GM18526 (cell line): ENCODE results near the gene ANKRD55.

Experiments
- POLR2A ChIP-seq: IDR thresholded peaks from 3 replicates; pipeline ENCODE4 v1.6.1; 2011; ENCODE audit not compliant: insufficient read length; ENCODE audit errors: extremely low read depth

Gene ANKRD55

GRCh38 chr5:56257010-56257409 lies 23.9 kb upstream of the ANKRD55 start:
- no peak for TF ChIP-seq POLR2A

GRCh38 chr5:56255502-56255901 lies 22.4 kb upstream of the ANKRD55 start:
- no peak for TF ChIP-seq POLR2A

GRCh38 chr5:56253924-56254323 lies 20.8 kb upstream of the ANKRD55 start:
- no peak for TF ChIP-seq POLR2A

- no peak for TF ChIP-seq POLR2A
Measured at GRCh38 chr5:56253126-56253525, 20.0 kb upstream of the ANKRD55 start.

GRCh38 chr5:56251918-56252553 lies 18.9 kb upstream of the ANKRD55 start:
- no peak for TF ChIP-seq POLR2A

- no peak for TF ChIP-seq POLR2A
Measured at GRCh38 chr5:56251440-56251839, 18.3 kb upstream of the ANKRD55 start.

GRCh38 chr5:56250011-56250410 lies 16.9 kb upstream of the ANKRD55 start:
- no peak for TF ChIP-seq POLR2A

- no peak for TF ChIP-seq POLR2A
Measured at GRCh38 chr5:56247592-56247991, 14.5 kb upstream of the ANKRD55 start.

GRCh38 chr5:56246769-56247168 lies 13.6 kb upstream of the ANKRD55 start:
- TF ChIP-seq POLR2A: no peak

GRCh38 chr5:56245481-56245880 lies 12.4 kb upstream of the ANKRD55 start:
- no peak for TF ChIP-seq POLR2A

- TF ChIP-seq POLR2A: no peak
Measured at GRCh38 chr5:56244627-56245026, 11.5 kb upstream of the ANKRD55 start.

GRCh38 chr5:56232538-56232937 lies 592 bp downstream of the ANKRD55 start:
- no peak for TF ChIP-seq POLR2A

GRCh38 chr5:56230576-56230975 lies 2.6 kb downstream of the ANKRD55 start:
- no peak for TF ChIP-seq POLR2A

GRCh38 chr5:56229111-56229510 lies 4.0 kb downstream of the ANKRD55 start:
- no peak for TF ChIP-seq POLR2A

- TF ChIP-seq POLR2A: no peak
Measured at GRCh38 chr5:56228631-56229030, 4.5 kb downstream of the ANKRD55 start.

- TF ChIP-seq POLR2A: no peak
Measured at GRCh38 chr5:56227691-56228090, 5.4 kb downstream of the ANKRD55 start.

GRCh38 chr5:56215019-56215830 lies 17.9 kb downstream of the ANKRD55 start:
- no peak for TF ChIP-seq POLR2A

- TF ChIP-seq POLR2A: no peak
Measured at GRCh38 chr5:56212130-56212879, 20.8 kb downstream of the ANKRD55 start.
